ENCODE data around the gene ITGA6.

- TF ChIP-seq SNAI2 (CRISPR knock-in tag; IDR thresholded peaks at IDR 0.05): no peak
- TF ChIP-seq TCF4 (CRISPR knock-in tag; IDR thresholded peaks at IDR 0.05; ENCODE audit: borderline replicate concordance): no peak
- no peak for TF ChIP-seq ZFP30 (CRISPR knock-in tag; IDR thresholded peaks at IDR 0.05)
- TF ChIP-seq CREB5 (CRISPR knock-in tag; IDR thresholded peaks at IDR 0.05; ENCODE audit: low read depth): no peak
Observed at GRCh38 chr2:172446474-172447063, 19.2 kb downstream of the ITGA6 start.
